Spleen (tissue), 7 donors: ENCODE results near the gene EIF4A3.

Source experiments
- CTCF ChIP-seq, 11 experiments: fragments of 200-600 bp in 7 of 11; fragments of 450-650 bp in 4 of 11; sonication (generic) in 4 of 11; IDR thresholded peaks in 8 of 11; conservative IDR thresholded peaks in 3 of 11; 1 replicate in 7 of 11; 2 replicates in 4 of 11; pipeline versions ENCODE4 v1.4.0 to v1.8.0; 2016 to 2021; ENCODE audit warnings: antibody characterized with exemption in 11 of 11, inconsistent platforms in 4 of 11, mild to moderate bottlenecking in 1 of 11
- POLR2A ChIP-seq, 3 donors: fragments of 450-650 bp; IDR thresholded peaks; one replicate each; pipeline ENCODE4 v1.5.1; 2017; ENCODE audit warnings: antibody characterized with exemption in 3 of 3, mild to moderate bottlenecking in 1 of 3
- POLR2AphosphoS5 ChIP-seq, 3 donors: sonication (generic); formaldehyde crosslinking; IDR thresholded peaks; one replicate each; pipeline ENCODE4 v1.5.1; 2017; ENCODE audit warnings: antibody characterized with exemption in 3 of 3
- donor health status: DM: no; HTN: no; CAD: no; lungs with moderate emphysema.
- donor health status: DM: no; HTN: no; CAD: no.
- donor health status: DM: no; HTN: no; CAD: no.

- TF ChIP-seq POLR2A (IDR thresholded peaks at IDR 0.05) (no peak), CTCF (IDR thresholded peaks at IDR 0.05 in 8 of 11, conservative IDR thresholded peaks at IDR 0.05 in 3 of 11) (no peak), POLR2AphosphoS5 (IDR thresholded peaks at IDR 0.05) (no peak)
Measured at GRCh38 chr17:80164185-80164584, 17.3 kb upstream of the EIF4A3 start.
